Skeletal muscle tissue (tissue), 4 donors: Measurements from ENCODE around the gene SLX4IP. TPM values are rescaled to one million over a fixed set of nuclear protein-coding genes. Genes with fewer than 3 reads are reported as not detected.
A peak's percentile ranks its signal among the peaks of the same experiment; 100 is the strongest.

Source experiments
- H3K27ac ChIP-seq: one replicate; pipeline ENCODE4 v1.7.0; 2013; ENCODE audit warnings: mild to moderate bottlenecking, low read depth, low read length, inconsistent platforms
- H3K27me3 ChIP-seq, 3 donors: one replicate each; pipeline ENCODE4 v1.7.0; 2013; ENCODE audit warnings: low read length in 3 of 3; ENCODE audit not compliant: control insufficient read depth in 3 of 3, insufficient read depth in 3 of 3
- H3K36me3 ChIP-seq, 3 donors: one replicate each; pipeline ENCODE4 v1.7.0; 2013; ENCODE audit warnings: low read length in 3 of 3; ENCODE audit not compliant: control insufficient read depth in 3 of 3, insufficient read depth in 3 of 3
- H3K4me1 ChIP-seq, 3 donors: one replicate each; pipeline ENCODE4 v1.7.0; 2013; ENCODE audit warnings: low read length in 3 of 3, mild to moderate bottlenecking in 3 of 3; ENCODE audit not compliant: control insufficient read depth in 3 of 3, insufficient read depth in 3 of 3
- H3K4me3 ChIP-seq, 3 donors: one replicate each; pipeline ENCODE4 v1.7.0; 2013; ENCODE audit warnings: low read length in 3 of 3
- H3K9ac ChIP-seq, 3 donors: one replicate each; pipeline ENCODE4 v1.7.0; 2013; ENCODE audit warnings: low read length in 3 of 3, mild to moderate bottlenecking in 3 of 3, moderate library complexity in 2 of 3, low read depth in 1 of 3
- H3K9me3 ChIP-seq, 3 donors: one replicate each; pipeline ENCODE4 v1.7.0; 2013; ENCODE audit warnings: low read length in 3 of 3; ENCODE audit not compliant: control insufficient read depth in 3 of 3
- total RNA-seq: library from RNA; depleted of rRNA; stranded (reverse); fragments of >200 nt; gene quantifications from one replicate; pipeline ENCODE4 v1.2.3, GENCODE V29; 2014
- donor health status: Osteomylitis.

The SLX4IP gene
- total RNA-seq, 1 donor from 2014 or later, result 4.2 TPM

GRCh38 chr20:10652660-10653261 is 217.7 kb downstream of the SLX4IP start:
- peak overlapping the region in 1 of 3 donors; percentile 33 for H3K4me3 ChIP-seq
- peak overlapping the region in 1 of 3 donors; percentile 25 for H3K9ac ChIP-seq
- H3K27me3 ChIP-seq, result no peaks in the 10 kb centered on the region
- peak overlapping the region; percentile 38 for H3K27ac ChIP-seq
- H3K36me3 ChIP-seq, result peaks cover 21 to 70% (median 27%) of the 10 kb centered on the region in 3 donors
- H3K9me3 ChIP-seq, result no peaks in the 10 kb centered on the region
- H3K4me1 ChIP-seq, result peaks cover 34 to 52% (median 44%) of the 10 kb centered on the region in 3 donors

- Histone ChIP-seq H3K27me3 (no peaks in the 10 kb centered on the region), H3K27ac (peak overlapping the region; percentile 33), H3K4me3 (peak overlapping the region; percentile 28 to 56 (median 55)), H3K4me1 (peaks cover 37 to 59% (median 46%) of the 10 kb centered on the region in 3 donors), H3K36me3 (peaks cover 18 to 67% (median 20%) of the 10 kb centered on the region in 3 donors), H3K9ac (peak overlapping the region; percentile 11 to 76 (median 73)), H3K9me3 (no peaks in the 10 kb centered on the region)
Measured at GRCh38 chr20:10653599-10654249, 218.6 kb downstream of the SLX4IP start.

GRCh38 chr20:10654250-10654610 is 219.1 kb downstream of the SLX4IP start:
- Histone ChIP-seq H3K9ac (peak overlapping the region in 2 of 3 donors; percentile 11 to 73), H3K4me3 (peak overlapping the region in 1 of 3 donors; percentile 15), H3K9me3 (no peaks in the 10 kb centered on the region), H3K4me1 (peaks cover 37 to 59% (median 46%) of the 10 kb centered on the region in 3 donors), H3K27ac (peak overlapping the region; percentile 33), H3K27me3 (no peaks in the 10 kb centered on the region), H3K36me3 (peaks cover 17 to 63% (median 23%) of the 10 kb centered on the region in 3 donors)

GRCh38 chr20:10654630-10655029 is 219.5 kb downstream of the SLX4IP start:
- H3K27me3 ChIP-seq, result no peaks in the 10 kb centered on the region
- no peak overlapping the region for H3K9ac ChIP-seq
- peaks cover 37 to 61% (median 46%) of the 10 kb centered on the region in 3 donors for H3K4me1 ChIP-seq
- peaks cover 15 to 60% (median 23%) of the 10 kb centered on the region in 3 donors for H3K36me3 ChIP-seq
- H3K9me3 ChIP-seq, result no peaks in the 10 kb centered on the region
- H3K4me3 ChIP-seq, result peak overlapping the region in 1 of 3 donors; percentile 15
- H3K27ac ChIP-seq, result peak overlapping the region; percentile 33

- Histone ChIP-seq H3K9me3 (no peaks in the 10 kb centered on the region), H3K36me3 (peaks cover 6 to 56% (median 24%) of the 10 kb centered on the region in 3 donors), H3K4me3 (no peak overlapping the region), H3K27ac (no peak overlapping the region), H3K27me3 (no peaks in the 10 kb centered on the region), H3K4me1 (peaks cover 47 to 70% (median 56%) of the 10 kb centered on the region in 3 donors), H3K9ac (no peak overlapping the region)
Measured at GRCh38 chr20:10655720-10656669, 220.9 kb downstream of the SLX4IP start.

GRCh38 chr20:10657453-10657852 is 222.3 kb downstream of the SLX4IP start:
- peaks cover 6 to 55% (median 29%) of the 10 kb centered on the region in 3 donors for H3K36me3 ChIP-seq

GRCh38 chr20:10658051-10658823 is 223.1 kb downstream of the SLX4IP start:
- Histone ChIP-seq H3K4me3 (no peak overlapping the region), H3K36me3 (peaks cover 10 to 62% (median 31%) of the 10 kb centered on the region in 3 donors), H3K4me1 (peaks cover 45 to 65% (median 49%) of the 10 kb centered on the region in 3 donors), H3K9me3 (no peaks in the 10 kb centered on the region), H3K9ac (no peak overlapping the region), H3K27me3 (no peaks in the 10 kb centered on the region), H3K27ac (no peak overlapping the region)

More at GRCh38 chr20:10657453-10657852, 222.3 kb downstream of the SLX4IP start:
- no peak overlapping the region for H3K27ac ChIP-seq
- peaks cover 48 to 69% (median 50%) of the 10 kb centered on the region in 3 donors for H3K4me1 ChIP-seq
- no peak overlapping the region for H3K9ac ChIP-seq
- no peaks in the 10 kb centered on the region for H3K9me3 ChIP-seq
- H3K27me3 ChIP-seq, result no peaks in the 10 kb centered on the region
- no peak overlapping the region for H3K4me3 ChIP-seq

GRCh38 chr20:10658876-10659632 is 223.9 kb downstream of the SLX4IP start:
- no peak overlapping the region for H3K4me3 ChIP-seq
- no peak overlapping the region for H3K27ac ChIP-seq
- H3K9me3 ChIP-seq, result no peaks in the 10 kb centered on the region
- no peak overlapping the region for H3K9ac ChIP-seq
- peaks cover 14 to 59% (median 30%) of the 10 kb centered on the region in 3 donors for H3K36me3 ChIP-seq
- peaks cover 45 to 61% (median 47%) of the 10 kb centered on the region in 3 donors for H3K4me1 ChIP-seq
- no peaks in the 10 kb centered on the region for H3K27me3 ChIP-seq
